GM12873 (cell line): Measurements from ENCODE around the gene ASXL1.

ENCODE experiments used
- CTCF ChIP-seq: IDR thresholded peaks from 2 replicates; pipeline ENCODE4 v1.5.1; 2012; ENCODE audit warnings: low read depth, mild to moderate bottlenecking, moderate library complexity, low read length, control low read depth; ENCODE audit not compliant: insufficient read depth; ENCODE audit errors: missing control alignments

ASXL1 gene

DNA sequence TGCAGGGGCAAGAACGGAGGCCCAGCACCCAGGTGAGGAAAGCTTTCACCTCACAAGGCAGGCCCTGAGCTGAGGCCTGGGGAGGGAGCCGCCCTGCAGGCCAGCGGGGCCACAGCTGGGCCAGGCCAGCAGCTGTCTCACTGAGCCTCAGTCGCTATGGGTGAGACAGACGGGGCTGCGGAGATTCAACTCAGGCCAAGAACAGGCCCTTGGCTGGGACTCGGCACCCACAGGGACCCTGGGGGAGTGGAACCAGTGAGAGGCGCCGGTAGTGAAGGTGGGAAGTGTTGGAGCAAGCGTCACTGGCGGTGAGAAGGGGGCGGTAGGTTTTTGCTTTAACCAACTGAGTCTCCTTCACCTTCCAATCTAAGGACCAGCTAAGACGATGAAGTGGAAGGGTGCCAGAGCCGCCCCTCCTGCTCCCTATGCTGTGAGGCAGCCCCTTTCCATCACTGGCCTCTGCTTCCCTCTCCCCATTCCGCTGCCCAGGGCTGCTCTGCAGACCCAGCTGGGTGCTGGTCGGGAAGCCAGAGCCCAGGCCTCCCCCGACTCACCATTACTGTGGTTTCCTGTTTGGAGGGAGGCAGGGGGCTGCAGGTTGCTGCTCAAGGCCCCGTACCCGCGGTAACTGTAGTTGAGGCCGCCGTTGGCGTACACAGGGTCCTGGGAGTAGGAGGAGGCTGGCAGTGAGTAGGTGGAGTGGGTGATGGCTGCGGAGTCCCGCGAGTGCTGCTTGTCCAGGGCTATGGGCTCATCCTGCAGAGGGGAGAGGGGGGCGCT lies 93.7 kb downstream of the ASXL1 start:
- peak; percentile 17 for TF ChIP-seq CTCF

DNA sequence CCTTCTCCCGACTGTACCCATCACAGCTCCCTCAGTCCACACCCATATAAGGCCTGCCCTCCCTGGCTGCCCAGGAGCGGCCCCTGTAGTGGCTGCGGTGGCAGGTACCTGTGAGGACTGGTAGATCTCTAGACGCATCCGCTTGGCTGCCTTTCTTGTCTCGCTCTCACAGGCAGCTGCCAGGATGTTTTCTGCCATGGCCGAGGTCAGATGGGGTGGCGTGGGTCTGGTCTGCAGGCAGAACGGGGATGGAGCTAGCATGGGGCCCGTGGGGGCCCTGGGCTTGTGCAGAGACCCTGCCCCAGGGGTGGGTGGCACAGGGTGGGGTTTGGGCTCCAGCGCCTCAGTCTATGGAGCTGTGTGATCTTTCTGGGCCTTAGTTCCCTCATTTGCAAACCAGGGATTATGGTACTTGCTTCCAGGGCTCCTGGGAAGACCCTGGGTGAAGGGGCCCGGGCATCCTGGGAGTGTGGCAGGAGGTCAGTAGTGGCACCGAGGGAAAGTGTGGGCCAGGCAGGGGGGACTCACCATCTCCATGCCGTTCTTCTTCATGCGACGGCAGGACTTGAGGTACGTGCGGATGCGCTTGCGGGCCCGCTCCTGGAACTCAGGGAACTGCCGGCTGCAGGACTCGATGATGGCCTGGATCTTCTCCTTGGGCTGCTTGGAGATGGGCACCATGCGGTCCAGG lies 94.8 kb downstream of the ASXL1 start:
- no peak for TF ChIP-seq CTCF

DNA sequence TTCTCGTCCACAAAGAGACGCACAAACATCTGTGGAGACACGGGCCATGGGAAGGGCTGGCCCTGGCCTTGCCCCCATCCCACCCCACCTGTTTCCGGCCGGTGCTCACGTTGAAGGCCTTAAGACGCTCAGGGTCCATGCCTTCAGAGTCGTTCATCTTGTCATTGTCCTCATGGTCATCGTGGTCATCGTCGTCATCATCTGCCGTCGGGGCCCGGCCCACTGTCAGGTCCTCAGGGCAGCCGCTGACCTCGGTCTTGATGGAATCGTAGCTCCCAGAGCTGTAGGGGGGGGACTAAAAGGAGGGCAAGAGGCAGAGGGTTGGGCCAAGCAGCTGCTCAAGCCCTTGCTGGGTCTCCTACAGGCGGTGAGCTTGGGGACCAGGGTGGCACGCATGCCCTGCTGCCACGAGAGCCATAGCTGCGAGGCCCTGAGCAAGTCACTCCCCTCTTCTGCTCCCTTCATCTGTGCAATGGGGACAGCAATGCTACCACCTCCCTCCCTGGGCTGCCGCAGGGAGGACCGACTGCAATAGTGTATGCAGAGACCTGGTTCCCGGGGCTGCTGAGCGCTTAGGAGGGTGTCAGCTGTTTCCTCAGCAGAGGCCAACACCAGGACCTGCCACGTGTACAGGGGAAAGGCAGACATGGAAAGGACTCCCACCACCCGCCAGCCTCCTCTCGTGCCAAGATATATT lies 95.5 kb downstream of the ASXL1 start:
- TF ChIP-seq CTCF = no peak

DNA sequence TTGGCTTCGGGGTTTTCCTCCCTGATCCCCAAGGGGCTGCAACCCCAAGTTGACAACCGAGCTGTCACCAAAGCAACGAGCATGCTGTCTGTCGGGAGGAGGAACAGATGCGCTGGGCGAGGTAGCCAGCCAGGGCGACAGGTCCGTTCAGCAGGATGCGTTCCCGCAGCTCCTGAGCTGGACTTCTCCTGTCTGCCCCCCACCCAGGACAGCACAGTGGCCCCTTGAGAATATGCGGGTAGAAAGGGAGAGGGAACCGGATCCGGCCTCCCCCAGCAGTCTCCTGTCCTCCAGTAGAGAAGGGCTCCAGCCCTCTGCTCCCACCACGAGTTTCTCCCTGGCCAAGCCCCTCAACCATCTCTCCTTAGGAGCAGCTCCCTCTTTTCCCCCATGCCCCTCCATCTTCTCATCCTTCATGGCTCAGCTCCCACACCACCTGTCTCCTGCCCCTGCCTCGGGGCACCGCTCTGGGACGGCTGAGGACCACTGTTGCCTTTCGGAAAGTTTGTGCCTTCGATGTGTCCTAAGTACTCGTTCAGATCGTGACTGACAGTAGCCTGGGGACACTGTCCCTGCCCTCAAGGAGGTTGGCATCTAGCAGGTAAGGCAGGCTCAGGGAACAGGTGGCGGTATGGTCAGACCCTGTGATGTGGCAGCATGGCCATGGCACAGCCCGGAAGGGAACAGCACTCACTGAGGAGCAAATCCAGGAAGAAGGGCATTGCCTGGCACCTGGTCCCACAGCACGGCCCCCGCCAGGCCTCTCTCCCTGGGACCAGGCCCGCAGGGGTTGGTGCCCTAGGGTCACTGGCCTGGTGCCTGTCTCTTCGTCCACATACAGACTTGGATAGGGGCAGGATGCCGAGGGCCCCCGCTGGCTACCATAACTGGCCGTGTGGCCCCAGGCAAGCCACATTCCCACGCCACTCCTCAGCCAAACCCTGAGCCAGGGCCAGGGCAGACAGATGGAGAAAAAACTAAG lies 96.3 kb downstream of the ASXL1 start:
- TF ChIP-seq CTCF = no peak

DNA sequence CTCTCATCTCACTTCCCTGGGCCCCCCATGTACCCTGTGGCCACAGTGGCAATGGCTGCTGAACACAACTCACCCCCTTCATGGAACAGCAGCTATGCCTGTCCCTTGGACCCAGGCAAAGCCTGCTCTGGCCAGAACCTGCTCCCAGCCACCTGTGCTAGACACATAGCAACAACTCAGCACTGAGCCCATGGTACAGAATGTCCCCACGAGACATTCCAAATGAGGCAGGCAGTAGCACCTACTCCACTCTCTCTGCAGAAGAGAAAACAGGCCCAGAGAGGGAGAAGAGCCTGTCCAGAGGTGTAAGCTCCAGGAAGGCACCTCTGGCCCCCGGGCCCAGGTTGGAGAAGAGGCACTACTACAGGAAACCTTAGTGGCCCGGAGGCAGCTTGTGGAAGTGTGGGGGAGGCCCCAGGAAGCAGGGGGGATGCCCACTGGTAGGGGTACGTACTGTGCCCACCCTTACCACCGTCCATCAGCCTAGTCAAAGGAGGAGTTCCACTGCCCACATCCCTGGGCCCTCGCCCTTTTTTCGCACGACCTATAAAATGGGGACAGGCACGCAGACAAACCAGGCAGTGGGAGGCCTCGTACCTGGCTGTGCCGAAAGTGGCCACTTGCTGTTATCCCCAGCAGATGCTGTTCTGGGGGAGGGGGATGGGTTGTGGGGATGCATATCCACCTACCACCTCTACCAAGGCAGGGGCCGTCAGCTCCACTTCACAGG lies 97.2 kb downstream of the ASXL1 start:
- no peak for TF ChIP-seq CTCF

- TF ChIP-seq CTCF = no peak
These were observed 98.0 kb downstream of the ASXL1 start for GRCh38 chr20:32455901-32456701.
